ENCODE results near the gene HADHA.

HADHA gene

DNA sequence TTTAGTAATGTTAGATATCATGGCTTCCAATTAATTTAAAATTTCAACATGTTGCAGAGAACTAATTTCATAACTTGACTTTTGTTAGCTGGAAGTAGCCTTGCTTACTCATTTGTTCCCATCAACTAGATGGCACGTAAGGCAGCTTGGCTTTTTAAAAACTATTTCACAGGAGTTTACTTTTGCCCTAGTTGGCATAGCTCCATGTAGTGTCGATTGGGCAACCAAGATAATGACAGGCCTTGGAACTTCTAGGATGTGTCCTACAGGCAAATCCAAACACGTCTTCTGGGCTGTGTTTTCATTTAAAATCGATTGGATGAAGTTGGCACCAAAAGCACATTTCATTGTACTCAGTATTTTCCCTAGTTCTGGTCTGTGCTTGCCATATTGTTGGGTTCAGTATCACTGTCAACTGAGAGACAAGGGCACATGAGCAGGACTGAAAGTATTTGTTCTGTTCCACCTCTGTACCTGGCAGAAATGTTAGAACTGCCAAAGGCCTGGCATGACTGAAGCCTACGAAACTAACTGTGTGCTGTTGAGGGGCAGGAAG, 29.7 kb upstream of the HADHA start:
- TF ChIP-seq FOXP2 (optimal IDR thresholded peaks at IDR 0.05; ENCODE audit: borderline replicate concordance, extremely low read depth, extremely low read length, insufficient read depth) (no peak), SIN3A (IDR thresholded peaks at IDR 0.05; ENCODE audit: borderline replicate concordance, insufficient read depth, low read length) (no peak), TAF1 (IDR thresholded peaks at IDR 0.05; ENCODE audit: borderline replicate concordance, insufficient read depth, low read length) (no peak), POLR2AphosphoS5 (IDR thresholded peaks at IDR 0.05; ENCODE audit: low read depth, low read length) (no peak)
- TF ChIP-seq, protein P1, sequence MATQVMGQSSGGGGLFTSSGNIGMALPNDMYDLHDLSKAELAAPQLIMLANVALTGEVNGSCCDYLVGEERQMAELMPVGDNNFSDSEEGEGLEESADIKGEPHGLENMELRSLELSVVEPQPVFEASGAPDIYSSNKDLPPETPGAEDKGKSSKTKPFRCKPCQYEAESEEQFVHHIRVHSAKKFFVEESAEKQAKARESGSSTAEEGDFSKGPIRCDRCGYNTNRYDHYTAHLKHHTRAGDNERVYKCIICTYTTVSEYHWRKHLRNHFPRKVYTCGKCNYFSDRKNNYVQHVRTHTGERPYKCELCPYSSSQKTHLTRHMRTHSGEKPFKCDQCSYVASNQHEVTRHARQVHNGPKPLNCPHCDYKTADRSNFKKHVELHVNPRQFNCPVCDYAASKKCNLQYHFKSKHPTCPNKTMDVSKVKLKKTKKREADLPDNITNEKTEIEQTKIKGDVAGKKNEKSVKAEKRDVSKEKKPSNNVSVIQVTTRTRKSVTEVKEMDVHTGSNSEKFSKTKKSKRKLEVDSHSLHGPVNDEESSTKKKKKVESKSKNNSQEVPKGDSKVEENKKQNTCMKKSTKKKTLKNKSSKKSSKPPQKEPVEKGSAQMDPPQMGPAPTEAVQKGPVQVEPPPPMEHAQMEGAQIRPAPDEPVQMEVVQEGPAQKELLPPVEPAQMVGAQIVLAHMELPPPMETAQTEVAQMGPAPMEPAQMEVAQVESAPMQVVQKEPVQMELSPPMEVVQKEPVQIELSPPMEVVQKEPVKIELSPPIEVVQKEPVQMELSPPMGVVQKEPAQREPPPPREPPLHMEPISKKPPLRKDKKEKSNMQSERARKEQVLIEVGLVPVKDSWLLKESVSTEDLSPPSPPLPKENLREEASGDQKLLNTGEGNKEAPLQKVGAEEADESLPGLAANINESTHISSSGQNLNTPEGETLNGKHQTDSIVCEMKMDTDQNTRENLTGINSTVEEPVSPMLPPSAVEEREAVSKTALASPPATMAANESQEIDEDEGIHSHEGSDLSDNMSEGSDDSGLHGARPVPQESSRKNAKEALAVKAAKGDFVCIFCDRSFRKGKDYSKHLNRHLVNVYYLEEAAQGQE (IDR thresholded peaks at IDR 0.05; ENCODE audit: insufficient read depth in 1 of 2, low read depth in 2 of 2, low read length in 2 of 2), result no peak

DNA sequence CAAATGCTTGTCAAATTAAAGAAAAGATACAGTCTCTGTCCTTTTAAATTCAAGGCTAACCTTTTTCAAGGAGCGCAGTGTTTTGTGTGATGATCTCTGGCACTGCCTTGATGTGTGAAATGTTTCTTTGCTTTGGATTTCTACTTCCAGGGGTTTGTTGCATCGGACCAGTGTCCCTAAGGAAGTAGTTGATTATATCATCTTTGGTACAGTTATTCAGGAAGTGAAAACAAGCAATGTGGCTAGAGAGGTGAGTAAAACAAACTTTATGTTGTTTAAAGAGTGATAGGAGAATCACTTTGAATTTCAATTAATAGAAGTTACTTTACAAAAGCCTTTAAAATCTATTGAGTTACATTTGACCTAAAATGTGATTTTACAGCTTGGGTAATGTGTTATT, 29.1 kb upstream of the HADHA start:
- TF ChIP-seq SIN3A (IDR thresholded peaks at IDR 0.05; ENCODE audit: borderline replicate concordance, insufficient read depth, low read length) (no peak), TAF1 (IDR thresholded peaks at IDR 0.05; ENCODE audit: borderline replicate concordance, insufficient read depth, low read length) (no peak), POLR2AphosphoS5 (IDR thresholded peaks at IDR 0.05; ENCODE audit: low read depth, low read length) (no peak), FOXP2 (optimal IDR thresholded peaks at IDR 0.05; ENCODE audit: borderline replicate concordance, extremely low read depth, extremely low read length, insufficient read depth) (no peak)
- TF ChIP-seq, protein P1 (IDR thresholded peaks at IDR 0.05; ENCODE audit: insufficient read depth in 1 of 2, low read depth in 2 of 2, low read length in 2 of 2), result no peak

DNA sequence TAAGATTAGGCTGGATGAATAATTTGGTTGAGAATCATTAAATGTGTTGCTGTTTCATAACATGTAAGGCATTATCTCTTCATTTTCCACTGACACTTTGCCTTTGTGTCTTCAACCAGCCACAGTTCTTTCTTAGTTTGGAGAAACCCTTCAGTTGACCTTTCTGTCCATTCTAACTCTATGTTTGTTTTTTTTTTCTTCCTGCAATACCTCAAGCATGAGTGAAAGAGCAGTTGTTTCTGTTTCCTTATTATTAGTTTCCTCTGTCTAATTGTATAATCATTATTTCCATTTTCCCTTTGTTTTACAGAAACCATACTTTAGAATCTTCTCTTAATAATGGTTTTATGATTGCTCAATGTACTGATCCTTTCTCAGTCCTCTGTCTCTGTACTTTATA, 25.9 kb upstream of the HADHA start:
- no peak for TF ChIP-seq POLR2AphosphoS5 (IDR thresholded peaks at IDR 0.05; ENCODE audit: low read depth, low read length)
- TF ChIP-seq FOXP2 (optimal IDR thresholded peaks at IDR 0.05; ENCODE audit: borderline replicate concordance, extremely low read depth, extremely low read length, insufficient read depth), result no peak
- TF ChIP-seq, protein P1 (IDR thresholded peaks at IDR 0.05; ENCODE audit: insufficient read depth in 1 of 2, low read depth in 2 of 2, low read length in 2 of 2), result no peak
- TF ChIP-seq SIN3A (IDR thresholded peaks at IDR 0.05; ENCODE audit: borderline replicate concordance, insufficient read depth, low read length), result no peak
- no peak for TF ChIP-seq TAF1 (IDR thresholded peaks at IDR 0.05; ENCODE audit: borderline replicate concordance, insufficient read depth, low read length)

DNA sequence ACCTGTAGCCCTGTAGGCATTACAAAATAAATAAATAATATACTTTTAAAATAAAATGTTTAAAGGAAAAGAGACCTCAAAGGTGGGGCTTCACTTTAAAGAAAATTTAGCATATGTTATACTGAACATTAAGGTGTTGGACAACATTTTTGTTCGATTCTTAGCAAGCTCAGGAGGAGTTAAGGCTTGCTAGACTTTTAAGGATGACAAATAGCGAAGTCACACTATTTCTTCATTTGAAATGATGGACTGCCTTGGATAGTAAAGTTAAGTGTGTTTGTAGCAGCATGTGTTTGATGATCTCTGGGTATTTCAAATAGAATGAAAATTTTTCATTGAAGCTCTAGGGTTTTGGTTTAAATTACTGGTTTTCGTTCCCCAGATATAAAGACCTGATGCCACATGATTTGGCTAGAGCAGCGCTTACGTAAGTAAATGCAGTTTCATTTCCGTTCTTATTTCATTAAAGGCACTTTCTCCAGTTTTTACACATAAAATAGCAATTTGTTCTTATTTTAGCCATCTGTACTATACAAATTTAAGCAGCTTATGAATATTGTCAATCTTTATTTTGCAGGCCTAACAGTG, 25.2 kb upstream of the HADHA start:
- TF ChIP-seq POLR2AphosphoS5 (IDR thresholded peaks at IDR 0.05; ENCODE audit: low read depth, low read length), result no peak
- TF ChIP-seq, protein P1 (IDR thresholded peaks at IDR 0.05; ENCODE audit: insufficient read depth in 1 of 2, low read depth in 2 of 2, low read length in 2 of 2), result no peak
- TF ChIP-seq SIN3A (IDR thresholded peaks at IDR 0.05; ENCODE audit: borderline replicate concordance, insufficient read depth, low read length), result no peak
- TF ChIP-seq FOXP2 (optimal IDR thresholded peaks at IDR 0.05; ENCODE audit: borderline replicate concordance, extremely low read depth, extremely low read length, insufficient read depth), result no peak
- no peak for TF ChIP-seq TAF1 (IDR thresholded peaks at IDR 0.05; ENCODE audit: borderline replicate concordance, insufficient read depth, low read length)
